HepG2 (cell line): ENCODE results near the gene NUDCD2. TPM values are rescaled to one million over a fixed set of nuclear protein-coding genes. Genes with fewer than 3 reads are reported as not detected.

Source experiments
- HDAC6 ChIP-seq: fragments of 200-600 bp; sonication (generic); IDR thresholded peaks from 2 replicates; pipeline ENCODE4 v1.7.0; 2017; ENCODE audit warnings: mild to moderate bottlenecking, antibody characterized with exemption, low read length, low read depth
- SMC3 ChIP-seq: IDR thresholded peaks from 2 replicates; pipeline ENCODE4 v1.6.1; 2011; ENCODE audit warnings: low read length, improper control_type of control experiment
- ZBTB21 ChIP-seq: sonication (generic); formaldehyde crosslinking; IDR thresholded peaks from 2 replicates; pipeline ENCODE4 v1.4.0; 2020; ENCODE audit warnings: missing genetic modification reagents
- ZBTB38 ChIP-seq: sonication (generic); formaldehyde crosslinking; IDR thresholded peaks from 2 replicates; pipeline ENCODE4 v1.5.1; 2020; ENCODE audit warnings: mild to moderate bottlenecking, missing genetic modification reagents
- ZBTB7B ChIP-seq: sonication (generic); formaldehyde crosslinking; IDR thresholded peaks from 2 replicates; pipeline ENCODE4 v1.4.0; 2020; ENCODE audit warnings: missing genetic modification reagents
- ZNF775 ChIP-seq: sonication (generic); formaldehyde crosslinking; IDR thresholded peaks from 2 replicates; pipeline ENCODE4 v1.4.0; 2020; ENCODE audit warnings: missing genetic modification reagents, mild to moderate bottlenecking, moderate library complexity, borderline replicate concordance
- polyA plus RNA-seq, 8 experiments: library from polyadenylated mRNA; depleted of rRNA in 3 of 8; stranded (reverse) in 7 of 8; unstranded in 1 of 8; fragments of >200 nt; fragmentation: Illumina TruSeq in 4 of 8; extraction: Trizol in 4 of 8; gene quantifications; 2 replicates each; pipeline versions ENCODE4 v1.2.1 to v1.2.3, GENCODE V29; 2011 to 2016; ENCODE audit warnings: low read depth in 4 of 8, missing spikeins in 1 of 8, mixed read lengths in 1 of 8; ENCODE audit not compliant: insufficient read depth in 1 of 8
- total RNA-seq, 5 experiments: library from RNA; depleted of rRNA; stranded (reverse); fragments of >200 nt; fragmentation: Illumina TruSeq; extraction: Trizol; gene quantifications; 2 replicates each; pipeline ENCODE4 v1.2.3, GENCODE V29; 2016; ENCODE audit warnings: low read depth in 1 of 5
- TF ChIP-seq, protein P1 (sequence below): sonication (generic); formaldehyde crosslinking; IDR thresholded peaks from 2 replicates; pipeline ENCODE4 v1.4.0; 2020; ENCODE audit warnings: low read depth, missing genetic modification reagents
- TF ChIP-seq, protein P2 (sequence below): sonication (generic); formaldehyde crosslinking; IDR thresholded peaks from 2 replicates; pipeline ENCODE4 v1.9.0; 2021; ENCODE audit warnings: mild to moderate bottlenecking, missing genetic modification reagents

The NUDCD2 gene
- total and polyA plus RNA-seq, 2 of the 13 experiments (the other 11 are each of a cell fraction or from before 2014, with no cell fraction given), result 14.8 to 39.2 TPM

DNA sequence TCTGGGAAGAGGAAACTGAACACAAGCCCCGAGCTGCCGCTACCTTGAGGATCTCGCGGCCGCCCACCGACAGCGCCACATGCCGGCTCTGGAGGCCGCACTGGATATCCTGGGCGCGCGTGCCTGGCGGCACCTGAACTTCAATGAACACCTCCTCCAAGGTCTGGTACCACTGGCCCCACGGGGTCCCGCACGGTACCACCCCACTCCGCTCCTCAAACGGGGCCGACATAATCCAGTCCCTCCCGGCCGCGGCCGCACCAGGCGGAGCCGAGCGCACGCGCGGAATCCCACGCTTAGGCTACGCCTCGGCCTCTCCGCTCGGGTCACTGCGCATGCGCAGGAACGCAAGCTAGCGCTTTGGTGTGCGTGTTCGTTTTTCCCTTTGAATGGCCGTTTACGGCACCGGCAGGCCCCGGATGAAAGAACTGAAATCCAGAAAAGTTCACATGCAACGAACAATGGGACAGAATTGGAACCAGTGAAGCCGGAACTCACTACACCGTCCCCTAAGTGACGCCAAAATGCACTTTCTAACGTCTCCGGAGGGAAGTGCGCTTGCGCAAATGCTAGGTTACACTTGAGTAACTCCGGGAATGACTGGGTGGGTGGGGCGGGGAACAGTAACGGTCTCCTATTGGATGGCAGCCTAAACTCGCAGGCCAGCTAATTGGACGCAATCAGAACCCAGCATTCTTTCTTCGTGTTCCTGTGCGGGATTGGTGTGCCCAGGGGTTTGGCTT lies at the start of gene NUDCD2 (continued):
- TF ChIP-seq, protein P1, sequence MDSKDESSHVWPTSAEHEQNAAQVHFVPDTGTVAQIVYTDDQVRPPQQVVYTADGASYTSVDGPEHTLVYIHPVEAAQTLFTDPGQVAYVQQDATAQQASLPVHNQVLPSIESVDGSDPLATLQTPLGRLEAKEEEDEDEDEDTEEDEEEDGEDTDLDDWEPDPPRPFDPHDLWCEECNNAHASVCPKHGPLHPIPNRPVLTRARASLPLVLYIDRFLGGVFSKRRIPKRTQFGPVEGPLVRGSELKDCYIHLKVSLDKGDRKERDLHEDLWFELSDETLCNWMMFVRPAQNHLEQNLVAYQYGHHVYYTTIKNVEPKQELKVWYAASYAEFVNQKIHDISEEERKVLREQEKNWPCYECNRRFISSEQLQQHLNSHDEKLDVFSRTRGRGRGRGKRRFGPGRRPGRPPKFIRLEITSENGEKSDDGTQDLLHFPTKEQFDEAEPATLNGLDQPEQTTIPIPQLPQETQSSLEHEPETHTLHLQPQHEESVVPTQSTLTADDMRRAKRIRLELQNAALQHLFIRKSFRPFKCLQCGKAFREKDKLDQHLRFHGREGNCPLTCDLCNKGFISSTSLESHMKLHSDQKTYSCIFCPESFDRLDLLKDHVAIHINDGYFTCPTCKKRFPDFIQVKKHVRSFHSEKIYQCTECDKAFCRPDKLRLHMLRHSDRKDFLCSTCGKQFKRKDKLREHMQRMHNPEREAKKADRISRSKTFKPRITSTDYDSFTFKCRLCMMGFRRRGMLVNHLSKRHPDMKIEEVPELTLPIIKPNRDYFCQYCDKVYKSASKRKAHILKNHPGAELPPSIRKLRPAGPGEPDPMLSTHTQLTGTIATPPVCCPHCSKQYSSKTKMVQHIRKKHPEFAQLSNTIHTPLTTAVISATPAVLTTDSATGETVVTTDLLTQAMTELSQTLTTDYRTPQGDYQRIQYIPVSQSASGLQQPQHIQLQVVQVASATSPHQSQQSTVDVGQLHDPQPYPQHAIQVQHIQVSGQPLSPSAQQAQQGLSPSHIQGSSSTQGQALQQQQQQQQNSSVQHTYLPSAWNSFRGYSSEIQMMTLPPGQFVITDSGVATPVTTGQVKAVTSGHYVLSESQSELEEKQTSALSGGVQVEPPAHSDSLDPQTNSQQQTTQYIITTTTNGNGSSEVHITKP (CRISPR knock-in tag), result no peak
- TF ChIP-seq ZBTB7B, result peak; percentile 64
- no peak for TF ChIP-seq ZNF775 (CRISPR knock-in tag)
- TF ChIP-seq SMC3, result no peak
- peak; percentile 88 for TF ChIP-seq ZBTB38
- TF ChIP-seq ZBTB21 (CRISPR knock-in tag), result peak; percentile 95
- TF ChIP-seq, protein P2, sequence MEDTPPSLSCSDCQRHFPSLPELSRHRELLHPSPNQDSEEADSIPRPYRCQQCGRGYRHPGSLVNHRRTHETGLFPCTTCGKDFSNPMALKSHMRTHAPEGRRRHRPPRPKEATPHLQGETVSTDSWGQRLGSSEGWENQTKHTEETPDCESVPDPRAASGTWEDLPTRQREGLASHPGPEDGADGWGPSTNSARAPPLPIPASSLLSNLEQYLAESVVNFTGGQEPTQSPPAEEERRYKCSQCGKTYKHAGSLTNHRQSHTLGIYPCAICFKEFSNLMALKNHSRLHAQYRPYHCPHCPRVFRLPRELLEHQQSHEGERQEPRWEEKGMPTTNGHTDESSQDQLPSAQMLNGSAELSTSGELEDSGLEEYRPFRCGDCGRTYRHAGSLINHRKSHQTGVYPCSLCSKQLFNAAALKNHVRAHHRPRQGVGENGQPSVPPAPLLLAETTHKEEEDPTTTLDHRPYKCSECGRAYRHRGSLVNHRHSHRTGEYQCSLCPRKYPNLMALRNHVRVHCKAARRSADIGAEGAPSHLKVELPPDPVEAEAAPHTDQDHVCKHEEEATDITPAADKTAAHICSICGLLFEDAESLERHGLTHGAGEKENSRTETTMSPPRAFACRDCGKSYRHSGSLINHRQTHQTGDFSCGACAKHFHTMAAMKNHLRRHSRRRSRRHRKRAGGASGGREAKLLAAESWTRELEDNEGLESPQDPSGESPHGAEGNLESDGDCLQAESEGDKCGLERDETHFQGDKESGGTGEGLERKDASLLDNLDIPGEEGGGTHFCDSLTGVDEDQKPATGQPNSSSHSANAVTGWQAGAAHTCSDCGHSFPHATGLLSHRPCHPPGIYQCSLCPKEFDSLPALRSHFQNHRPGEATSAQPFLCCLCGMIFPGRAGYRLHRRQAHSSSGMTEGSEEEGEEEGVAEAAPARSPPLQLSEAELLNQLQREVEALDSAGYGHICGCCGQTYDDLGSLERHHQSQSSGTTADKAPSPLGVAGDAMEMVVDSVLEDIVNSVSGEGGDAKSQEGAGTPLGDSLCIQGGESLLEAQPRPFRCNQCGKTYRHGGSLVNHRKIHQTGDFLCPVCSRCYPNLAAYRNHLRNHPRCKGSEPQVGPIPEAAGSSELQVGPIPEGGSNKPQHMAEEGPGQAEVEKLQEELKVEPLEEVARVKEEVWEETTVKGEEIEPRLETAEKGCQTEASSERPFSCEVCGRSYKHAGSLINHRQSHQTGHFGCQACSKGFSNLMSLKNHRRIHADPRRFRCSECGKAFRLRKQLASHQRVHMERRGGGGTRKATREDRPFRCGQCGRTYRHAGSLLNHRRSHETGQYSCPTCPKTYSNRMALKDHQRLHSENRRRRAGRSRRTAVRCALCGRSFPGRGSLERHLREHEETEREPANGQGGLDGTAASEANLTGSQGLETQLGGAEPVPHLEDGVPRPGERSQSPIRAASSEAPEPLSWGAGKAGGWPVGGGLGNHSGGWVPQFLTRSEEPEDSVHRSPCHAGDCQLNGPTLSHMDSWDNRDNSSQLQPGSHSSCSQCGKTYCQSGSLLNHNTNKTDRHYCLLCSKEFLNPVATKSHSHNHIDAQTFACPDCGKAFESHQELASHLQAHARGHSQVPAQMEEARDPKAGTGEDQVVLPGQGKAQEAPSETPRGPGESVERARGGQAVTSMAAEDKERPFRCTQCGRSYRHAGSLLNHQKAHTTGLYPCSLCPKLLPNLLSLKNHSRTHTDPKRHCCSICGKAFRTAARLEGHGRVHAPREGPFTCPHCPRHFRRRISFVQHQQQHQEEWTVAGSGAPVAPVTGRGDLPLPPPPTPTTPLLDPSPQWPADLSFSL (CRISPR knock-in tag), result no peak
- no peak for TF ChIP-seq HDAC6
- TF ChIP-seq, all 625 proteins: peak for 312
